CD4-positive, alpha-beta T cell treated with Interferon alpha-2 for 1 hour (primary cell): ENCODE measurements around the gene RILPL2.
"Not testable (repeated sequence)": the region's sequence is repeated elsewhere in the genome, so short reads cannot be mapped to it uniquely, and the experiment has no call there.

ENCODE experiments used
- DNase-seq, 2 donors: peaks; one replicate each; pipeline ENCODE4 v3.0.0-alpha.2; 2020 to 2022

RILPL2 gene

DNA sequence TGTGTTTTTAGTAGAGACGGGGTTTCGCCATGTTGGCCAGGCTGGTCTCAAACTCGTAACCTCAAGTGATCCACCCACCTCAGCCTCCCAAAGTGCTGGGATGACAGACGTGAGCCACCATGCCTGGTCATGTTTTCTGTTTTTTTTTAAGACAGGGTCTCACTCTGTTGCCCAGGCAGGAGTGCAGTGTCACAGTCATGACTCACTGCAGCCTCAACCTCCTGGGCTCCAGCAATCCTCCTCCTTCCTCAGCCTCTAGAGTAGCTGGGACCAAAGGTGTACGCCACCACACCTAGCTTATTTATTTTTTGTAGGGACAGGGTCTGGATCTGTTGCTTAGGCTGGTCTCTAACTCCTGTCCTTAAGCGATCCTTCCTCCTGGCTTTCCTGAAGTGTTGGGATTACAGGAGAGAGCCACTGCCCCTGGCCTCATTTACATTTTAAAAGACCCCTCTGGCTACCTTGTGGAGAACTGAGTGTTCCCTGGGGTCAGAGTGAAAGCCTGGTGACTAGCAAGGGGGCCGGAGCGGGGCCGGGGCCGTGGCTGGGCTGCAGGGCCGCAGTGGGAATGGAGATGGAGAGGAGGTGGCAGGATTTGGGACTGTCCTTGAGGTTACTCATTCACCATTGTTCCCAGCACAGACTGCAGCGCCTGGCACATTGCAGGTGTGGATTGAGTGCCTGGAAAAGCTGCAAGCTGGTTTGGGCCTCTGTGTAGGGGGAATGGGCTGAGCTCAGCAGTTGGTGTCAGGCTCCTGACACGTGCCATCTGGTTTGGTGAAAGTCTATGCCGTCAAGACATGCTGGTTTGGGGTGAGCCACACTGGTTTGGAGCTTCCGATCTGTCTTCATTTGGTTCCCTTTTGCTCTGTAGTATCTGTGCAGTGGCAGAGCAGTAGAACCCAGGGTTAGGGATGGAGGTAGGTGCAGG lies 34.5 kb downstream of the RILPL2 start:
- DNase-seq, result no peak

DNA sequence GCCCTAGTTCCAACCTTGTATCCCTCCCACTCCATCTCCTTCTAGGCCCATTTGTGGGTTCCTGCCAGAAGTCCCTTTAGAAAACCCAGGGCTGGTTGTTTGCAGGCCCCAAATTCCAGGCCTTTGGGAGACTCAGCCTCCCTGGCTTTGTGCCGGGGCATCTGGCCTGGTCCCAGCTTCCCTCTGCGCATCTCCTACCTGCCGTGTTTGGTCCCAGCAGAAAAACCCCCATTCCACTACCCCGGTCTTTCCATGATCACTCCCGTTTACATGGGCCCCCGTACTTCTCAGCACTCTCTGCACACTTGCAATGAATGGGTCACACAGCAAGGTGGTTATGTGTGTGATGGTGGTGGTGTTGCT lies 37.2 kb downstream of the RILPL2 start:
- no peak for DNase-seq

- DNase-seq, result no peak
These were observed 37.8 kb downstream of the RILPL2 start for GRCh38 chr12:123398550-123399254.

- no peak for DNase-seq
These were observed 38.3 kb downstream of the RILPL2 start for GRCh38 chr12:123398177-123398549.

GRCh38 chr12:123397400-123397799 lies 39.1 kb downstream of the RILPL2 start:
- DNase-seq, result no peak

- no peak for DNase-seq
These were observed 39.5 kb downstream of the RILPL2 start for GRCh38 chr12:123396954-123397353.

DNA sequence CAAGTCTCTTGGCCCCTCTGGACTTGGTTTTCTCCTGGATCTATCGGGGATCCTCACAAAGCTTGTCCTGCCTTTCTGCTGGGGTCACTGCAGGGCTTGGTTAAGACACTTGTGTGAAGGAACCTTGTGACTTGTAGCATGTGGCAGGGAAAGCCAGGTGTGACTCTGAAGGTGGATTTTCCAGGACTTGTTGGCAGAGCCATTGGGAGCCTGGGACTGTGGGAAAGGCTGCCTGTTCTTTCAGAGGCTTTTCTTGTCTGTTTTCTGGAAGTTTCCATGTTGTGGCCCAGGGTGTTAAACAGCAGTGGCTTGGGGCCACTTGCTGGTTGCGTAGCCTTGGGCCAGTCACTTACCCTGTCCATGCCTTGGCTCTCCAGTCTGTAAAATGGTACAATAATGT lies 39.9 kb downstream of the RILPL2 start:
- DNase-seq, result no peak

- no peak for DNase-seq
These were observed 41.2 kb downstream of the RILPL2 start for GRCh38 chr12:123395236-123395635.

- no peak for DNase-seq
These were observed 42.7 kb downstream of the RILPL2 start for GRCh38 chr12:123393747-123394146.

GRCh38 chr12:123391546-123392343 lies 44.7 kb downstream of the RILPL2 start:
- DNase-seq, result no peak

GRCh38 chr12:123390498-123391426 lies 45.7 kb downstream of the RILPL2 start:
- peak in 1 of 2 donors; percentile 17 for DNase-seq

DNA sequence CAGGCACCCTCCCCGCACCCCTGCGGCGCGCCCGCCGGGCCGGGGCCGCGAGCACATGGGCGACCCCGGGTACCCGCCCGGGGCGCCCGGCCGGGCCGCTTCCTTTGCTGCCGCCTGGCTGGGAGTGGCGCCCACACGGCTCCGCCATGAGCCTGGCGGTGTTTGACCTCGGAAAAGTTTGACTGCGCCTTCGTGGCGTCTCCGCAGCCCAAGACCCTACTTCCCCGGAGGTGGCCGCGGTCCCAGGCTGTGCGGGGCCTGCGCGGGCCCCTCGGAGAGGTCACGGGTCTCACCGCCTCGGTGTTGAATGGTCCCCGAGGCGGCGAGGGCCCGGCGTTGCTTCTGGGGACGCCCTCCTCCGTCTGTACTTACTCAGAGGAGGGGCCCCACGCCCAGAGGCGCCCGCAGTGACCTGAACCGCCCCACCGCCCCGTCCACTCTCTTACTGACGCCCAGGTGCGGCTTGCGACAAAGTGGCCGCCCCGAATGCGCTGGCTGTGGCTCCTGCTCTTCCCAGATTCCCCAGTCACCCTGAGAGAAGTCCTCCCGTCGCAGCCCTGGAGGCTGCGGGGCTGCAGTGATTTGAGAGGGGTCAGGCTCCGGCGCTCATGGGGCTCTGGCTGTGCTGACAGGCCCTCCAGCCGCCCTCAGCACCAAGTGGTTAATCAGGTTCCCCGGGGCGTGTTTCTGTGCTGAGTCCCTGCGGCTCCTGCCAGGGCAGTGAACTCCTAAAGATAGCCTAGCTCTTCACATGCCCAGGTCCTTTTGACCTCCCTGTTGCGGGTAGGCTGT lies 46.7 kb downstream of the RILPL2 start:
- peak in 1 of 2 donors; percentile 18 for DNase-seq

DNA sequence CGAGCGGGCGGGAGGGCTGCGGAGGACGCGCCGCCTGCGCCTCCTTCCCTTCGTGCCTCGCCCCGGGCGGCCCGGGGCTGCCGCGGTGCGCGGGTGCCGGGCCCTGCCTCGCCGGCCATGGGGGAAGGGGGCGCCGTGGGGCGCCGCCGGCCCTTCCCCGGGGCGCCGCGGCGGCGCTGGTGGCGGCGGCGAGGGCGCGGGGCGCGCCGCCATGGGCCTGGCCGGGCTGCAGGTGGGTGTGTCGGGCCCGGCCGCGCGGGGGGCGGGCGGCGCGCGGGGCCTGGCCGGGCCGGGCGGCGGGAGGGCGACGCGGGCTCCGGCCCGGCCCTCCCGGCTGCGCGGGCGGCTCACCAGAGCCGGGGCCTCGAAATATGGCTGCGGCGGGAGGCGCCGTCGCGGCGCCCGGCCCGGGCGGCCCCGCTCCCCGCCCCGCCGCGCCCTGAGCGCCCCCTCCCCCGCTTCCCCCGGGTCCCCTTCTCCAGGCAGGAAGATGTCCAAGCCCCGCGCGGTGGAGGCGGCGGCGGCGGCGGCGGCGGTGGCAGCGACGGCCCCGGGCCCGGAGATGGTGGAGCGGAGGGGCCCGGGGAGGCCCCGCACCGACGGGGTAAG lies 47.4 kb downstream of the RILPL2 start:
- no peak for DNase-seq

DNA sequence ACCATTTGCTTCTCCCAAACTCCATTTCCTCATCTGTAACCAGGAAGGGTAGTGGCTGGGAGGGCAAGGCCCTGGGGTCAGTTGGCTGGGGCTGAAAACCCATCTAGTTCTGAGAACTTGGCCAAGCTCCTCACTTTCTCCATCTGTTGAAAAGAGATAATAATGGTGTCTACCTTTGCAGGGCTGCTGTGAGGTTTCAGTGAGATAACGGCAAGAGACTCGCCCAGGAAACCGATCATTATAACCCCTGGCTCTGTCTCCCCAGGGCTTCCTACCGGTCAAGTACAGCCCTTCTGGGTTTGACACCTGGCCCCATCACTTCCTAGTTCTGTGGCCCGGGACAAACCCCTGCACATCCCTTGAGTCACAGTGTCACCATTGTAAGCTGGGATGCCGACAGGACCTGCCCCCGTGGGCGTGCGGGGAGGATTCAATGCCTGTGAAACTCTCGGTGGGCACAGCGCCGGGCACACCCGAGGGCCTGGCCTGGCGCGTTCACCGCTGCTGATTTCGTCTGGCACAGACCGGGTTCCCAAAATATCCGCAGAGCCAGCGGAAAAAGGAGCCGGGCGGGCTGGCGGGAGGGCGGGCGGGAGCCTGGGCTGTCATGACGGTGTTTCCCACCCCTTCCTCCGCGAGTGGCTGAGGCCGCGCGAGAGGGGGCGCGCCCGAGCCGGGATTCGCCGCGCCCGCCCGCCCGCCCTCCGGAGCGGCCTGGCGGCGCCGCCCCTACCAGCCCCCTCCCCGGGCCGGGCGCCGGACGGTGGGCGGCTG lies 48.1 kb downstream of the RILPL2 start:
- peak; percentile 63 to 82 for DNase-seq

DNA sequence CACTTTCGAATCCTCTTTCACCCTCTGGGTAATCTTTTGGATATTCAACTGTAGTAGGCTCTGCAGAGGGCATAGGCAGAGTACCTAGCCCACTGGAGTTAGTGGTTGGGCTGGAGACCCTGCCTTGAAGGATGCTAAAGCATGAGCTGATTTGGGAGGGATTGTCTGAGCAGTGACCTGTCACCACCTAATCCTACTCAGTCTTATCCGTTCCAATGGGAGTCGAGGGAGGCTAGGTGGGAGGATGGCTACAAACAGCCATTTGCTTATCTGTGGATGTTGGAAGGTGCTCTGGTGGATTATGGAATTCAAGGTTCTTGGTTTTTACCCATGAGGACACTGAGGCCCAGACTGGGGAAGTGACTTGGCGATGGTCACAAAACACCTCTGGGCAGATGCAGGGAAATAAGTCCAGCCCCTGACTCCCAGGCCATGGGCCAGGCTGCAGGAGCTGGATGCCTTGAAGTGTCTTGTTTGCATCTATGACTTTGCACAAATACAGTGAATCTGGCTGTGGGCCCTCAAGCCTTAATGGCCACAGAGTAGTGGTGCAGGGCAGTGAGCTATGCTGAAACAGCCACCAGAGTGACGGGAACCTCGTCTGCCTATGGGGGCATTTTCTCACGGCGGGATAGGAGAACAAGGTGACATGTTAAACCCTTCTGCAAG lies 48.8 kb downstream of the RILPL2 start:
- DNase-seq, result no peak

DNA sequence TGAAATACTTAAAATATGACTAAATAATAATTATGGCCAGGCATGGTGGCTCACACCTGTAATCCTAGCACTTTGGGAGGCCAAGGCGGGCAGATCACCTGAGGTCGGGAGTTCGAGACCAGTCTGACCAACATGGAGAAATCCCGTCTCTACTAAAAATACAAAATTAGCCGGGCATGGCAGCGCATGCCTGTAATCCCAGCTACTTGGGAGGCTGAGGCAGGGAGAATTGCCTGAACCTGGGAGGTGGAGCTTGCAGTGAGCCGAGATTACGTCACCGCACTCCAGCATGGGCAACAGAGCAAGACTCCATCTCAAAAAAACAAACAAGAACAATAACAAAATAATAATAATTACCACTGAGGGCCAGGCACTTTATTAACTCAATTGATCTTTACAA lies 50.9 kb downstream of the RILPL2 start:
- DNase-seq, result not testable (repeated sequence)

DNA sequence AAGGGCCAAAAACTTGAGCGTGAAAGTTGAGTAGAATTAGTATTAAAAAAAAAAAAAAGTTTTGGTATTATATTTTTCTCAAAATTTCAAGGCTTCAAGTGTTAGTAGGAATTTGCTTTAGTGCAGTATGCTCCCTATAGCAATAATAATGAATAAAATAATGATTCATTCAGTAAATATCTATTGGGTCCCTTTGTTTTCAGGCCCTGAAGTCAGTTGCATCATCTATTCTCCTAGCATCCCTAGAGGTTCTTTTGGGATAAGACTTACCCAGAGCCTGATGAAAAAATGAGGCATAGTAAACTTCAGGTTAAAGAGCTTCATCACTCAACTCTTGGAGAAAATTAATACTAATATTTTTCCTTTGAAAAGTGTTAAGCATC lies 51.5 kb downstream of the RILPL2 start:
- DNase-seq, result no peak

DNA sequence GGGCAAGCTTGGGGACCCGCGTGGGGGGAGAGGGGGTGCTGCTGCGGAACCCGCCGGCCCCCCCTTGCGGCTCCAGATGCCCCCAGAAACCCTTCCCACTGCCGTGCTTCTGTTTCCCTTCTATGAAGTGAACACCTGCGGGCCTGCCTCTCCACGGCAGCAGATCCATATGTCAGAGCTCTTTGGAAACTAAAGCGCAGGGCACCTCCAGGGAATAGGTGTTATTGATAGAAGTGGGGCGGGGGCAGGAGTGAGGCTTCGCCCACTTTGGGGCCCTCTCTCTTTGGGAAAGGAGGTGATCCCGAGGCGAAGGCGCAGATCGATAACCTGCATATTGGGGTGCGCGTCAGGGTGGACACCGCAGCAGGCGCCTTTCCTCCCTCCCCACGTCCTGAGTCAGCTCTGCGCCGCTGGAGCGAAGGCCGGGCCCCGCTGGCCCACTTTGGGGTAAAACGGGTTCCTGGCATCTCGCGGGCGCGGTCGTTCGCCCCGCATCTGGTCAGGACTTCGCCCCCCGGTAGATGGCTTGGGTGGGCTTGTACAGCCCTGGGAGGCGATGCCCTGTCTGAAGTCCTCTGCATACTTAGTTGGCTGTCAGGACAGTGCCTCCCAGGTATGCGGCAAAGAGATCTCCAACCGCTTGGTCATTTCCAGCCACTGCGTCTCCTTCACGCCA lies 52.0 kb downstream of the RILPL2 start:
- no peak for DNase-seq

- no peak for DNase-seq
These were observed 53.8 kb downstream of the RILPL2 start for GRCh38 chr12:123382684-123383083.
